Activated CD4-positive, alpha-beta T cell treated with anti-CD3 and anti-CD28 coated beads, Interleukin-2, amount 10 ng/mL, durations not matched to agents 7 days and 5 days (primary cell): ENCODE data around the gene EML4. TPM values are rescaled to one million over a fixed set of nuclear protein-coding genes. Genes with fewer than 3 reads are reported as not detected.
"Not testable (repeated sequence)": the region's sequence is repeated elsewhere in the genome, so short reads cannot be mapped to it uniquely, and the experiment has no call there.

Source experiments
- CTCF ChIA-PET: fragments of 350-600 bp; sonication (Branson Sonifier 250); formaldehyde crosslinking; loops from one replicate; lab custom pipeline; 2021; ENCODE audit warnings: antibody characterized with exemption; lab: Charles Lee
- POLR2A ChIA-PET: fragments of 350-600 bp; sonication (Branson Sonifier 250); formaldehyde crosslinking; loops from one replicate; lab custom pipeline; 2021; ENCODE audit warnings: antibody characterized with exemption; lab: Charles Lee
- DNase-seq: peaks from one replicate; pipeline ENCODE4 v3.0.0-alpha.2; 2020
- H3K27ac Mint-ChIP-seq: one replicate; pipeline ENCODE4 v1.8.0; 2021; ENCODE audit warnings: mild to moderate bottlenecking, moderate library complexity, mixed read lengths
- H3K27me3 Mint-ChIP-seq: one replicate; pipeline ENCODE4 v1.8.0; 2021; ENCODE audit warnings: mixed read lengths
- H3K36me3 Mint-ChIP-seq: one replicate; pipeline ENCODE4 v1.8.0; 2021; ENCODE audit warnings: low read depth, mixed read lengths
- H3K4me1 Mint-ChIP-seq: one replicate; pipeline ENCODE4 v1.8.0; 2021; ENCODE audit warnings: mixed read lengths
- H3K4me3 Mint-ChIP-seq: one replicate; pipeline ENCODE4 v1.8.0; 2021; ENCODE audit warnings: mild to moderate bottlenecking, moderate library complexity, mixed read lengths
- H3K9me3 Mint-ChIP-seq: one replicate; pipeline ENCODE4 v1.8.0; 2021; ENCODE audit warnings: mixed read lengths
- total RNA-seq, 2 experiments: library from RNA; stranded (reverse); gene quantifications; one replicate each; pipeline ENCODE4 v1.2.3, GENCODE V29; 2021

EML4 gene
- total RNA-seq, 2 experiments from 2014 or later, result 93.8 to 99.6 TPM

- H3K27ac Mint-ChIP-seq, result no peak overlapping the region
- H3K4me1 Mint-ChIP-seq, result peaks cover 12% of the 10 kb centered on the region
- H3K4me3 Mint-ChIP-seq, result no peak overlapping the region
- ChIA-PET CTCF (interaction anchor here (1.3 to 2.0 kb wide), 5 partner anchors 13 to 34 kb away, joined by 3 to 7 read pairs (median 4); no protein-coding TSS in a partner anchor), POLR2A (no interaction called here)
- DNase-seq, result no peak
- peaks cover 8% of the 10 kb centered on the region for H3K27me3 Mint-ChIP-seq
- peaks cover 2% of the 10 kb centered on the region for H3K9me3 Mint-ChIP-seq
- H3K36me3 Mint-ChIP-seq, result peaks cover 3% of the 10 kb centered on the region
These were observed 1.7 kb upstream of the EML4 start for GRCh38 chr2:42167458-42167857.

- peak overlapping the region; percentile 23 for H3K4me3 Mint-ChIP-seq
- H3K9me3 Mint-ChIP-seq, result peaks cover 2% of the 10 kb centered on the region
- no peak for DNase-seq
- peaks cover 22% of the 10 kb centered on the region for H3K4me1 Mint-ChIP-seq
- CTCF ChIA-PET, result interaction anchor here (0.5 to 2.0 kb wide), 4 partner anchors 8 to 1363 kb away, joined by 3 to 7 read pairs (median 3); no protein-coding TSS in a partner anchor
- peaks cover 2% of the 10 kb centered on the region for H3K27me3 Mint-ChIP-seq
- POLR2A ChIA-PET, result no interaction called here
- H3K27ac Mint-ChIP-seq, result peak overlapping the region; percentile 61
- peaks cover 8% of the 10 kb centered on the region for H3K36me3 Mint-ChIP-seq
These were observed 574 bp upstream of the EML4 start for GRCh38 chr2:42168459-42169099.

DNA sequence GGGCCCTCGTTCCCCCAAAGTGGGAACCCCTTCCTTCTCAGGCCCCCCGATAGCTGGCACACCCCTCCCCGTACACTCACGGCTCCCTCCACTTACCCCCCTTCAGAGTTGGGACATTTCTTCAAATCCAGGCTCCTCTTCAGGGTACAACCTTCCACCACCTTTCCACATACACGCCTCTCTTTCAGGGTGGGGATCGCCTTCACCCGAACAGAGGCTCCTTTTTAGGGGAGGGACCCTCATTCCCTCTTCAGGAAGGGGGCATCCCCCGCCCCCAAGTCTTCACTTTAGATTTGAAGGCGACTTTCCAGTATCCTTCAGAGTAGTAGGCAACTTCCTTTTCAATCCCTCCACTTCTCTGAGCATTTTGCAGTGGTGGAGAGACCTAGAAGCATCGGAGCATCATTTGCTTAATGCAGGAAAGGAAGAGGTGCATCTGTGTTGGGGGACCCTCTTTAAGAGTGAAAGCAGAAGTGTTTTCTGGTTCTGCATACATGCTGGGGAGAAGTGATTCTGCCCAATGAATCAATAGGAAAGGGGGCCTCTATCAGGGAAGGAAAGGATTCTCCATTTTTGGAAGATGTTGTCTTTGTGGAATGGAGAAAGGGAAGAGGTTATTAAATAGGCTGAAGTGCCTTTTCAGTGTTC is 845 bp downstream of the EML4 start:
- no peak overlapping the region for H3K4me3 Mint-ChIP-seq
- peak; percentile 31 for DNase-seq
- H3K4me1 Mint-ChIP-seq, result peaks cover 28% of the 10 kb centered on the region
- peaks cover 2% of the 10 kb centered on the region for H3K9me3 Mint-ChIP-seq
- ChIA-PET POLR2A (no interaction called here), CTCF (interaction anchor here (0.7 kb wide), 1 partner anchor 14 kb away, joined by 3 read pairs; no protein-coding TSS in a partner anchor)
- no peak overlapping the region for H3K27ac Mint-ChIP-seq
- H3K27me3 Mint-ChIP-seq, result peaks cover 2% of the 10 kb centered on the region
- H3K36me3 Mint-ChIP-seq, result peaks cover 8% of the 10 kb centered on the region

GRCh38 chr2:42170619-42171395 is 1.7 kb downstream of the EML4 start:
- H3K4me3 Mint-ChIP-seq, result no peak overlapping the region
- CTCF ChIA-PET, result interaction anchor here (0.6 to 1.7 kb wide), 6 partner anchors 10 to 82 kb away, joined by 3 to 5 read pairs (median 4); no protein-coding TSS in a partner anchor
- no peaks in the 10 kb centered on the region for H3K9me3 Mint-ChIP-seq
- H3K36me3 Mint-ChIP-seq, result peaks cover 8% of the 10 kb centered on the region
- no peaks in the 10 kb centered on the region for H3K27me3 Mint-ChIP-seq
- no peak overlapping the region for H3K27ac Mint-ChIP-seq
- DNase-seq, result no peak
- H3K4me1 Mint-ChIP-seq, result peaks cover 28% of the 10 kb centered on the region
- POLR2A ChIA-PET, result interaction anchor here (0.6 to 1.3 kb wide), 2 partner anchors 65 to 189 kb away, joined by 4 to 14 read pairs; no protein-coding TSS in a partner anchor

GRCh38 chr2:42171396-42171980 is 2.3 kb downstream of the EML4 start:
- Mint-ChIP-seq H3K9me3 (no peaks in the 10 kb centered on the region), H3K4me1 (peaks cover 35% of the 10 kb centered on the region), H3K27me3 (no peaks in the 10 kb centered on the region), H3K27ac (no peak overlapping the region), H3K4me3 (no peak overlapping the region), H3K36me3 (peaks cover 14% of the 10 kb centered on the region)
- ChIA-PET POLR2A (interaction anchor here (0.6 to 1.3 kb wide), 3 partner anchors 36 to 189 kb away, joined by 4 to 14 read pairs (median 5); no protein-coding TSS in a partner anchor), CTCF (interaction anchor here (0.6 to 1.7 kb wide), 7 partner anchors 11 to 330 kb away, joined by 3 to 5 read pairs (median 4); no protein-coding TSS in a partner anchor)
- DNase-seq, result peak; percentile 41

GRCh38 chr2:42172020-42172419 is 2.9 kb downstream of the EML4 start:
- Mint-ChIP-seq H3K4me1 (peaks cover 38% of the 10 kb centered on the region), H3K9me3 (no peaks in the 10 kb centered on the region), H3K27me3 (no peaks in the 10 kb centered on the region), H3K4me3 (no peak overlapping the region), H3K27ac (no peak overlapping the region), H3K36me3 (peaks cover 16% of the 10 kb centered on the region)
- DNase-seq, result no peak
- CTCF ChIA-PET, result interaction anchor here (0.6 to 1.7 kb wide), 8 partner anchors 11 to 330 kb away, joined by 3 to 5 read pairs (median 4); no protein-coding TSS in a partner anchor
- POLR2A ChIA-PET, result interaction anchor here (0.7 to 1.3 kb wide), 2 partner anchors 36 to 66 kb away, joined by 5 to 14 read pairs; no protein-coding TSS in a partner anchor

- H3K27ac Mint-ChIP-seq, result no peak overlapping the region
- peaks cover 16% of the 10 kb centered on the region for H3K36me3 Mint-ChIP-seq
- no peak for DNase-seq
- POLR2A ChIA-PET, result no interaction called here
- no peaks in the 10 kb centered on the region for H3K27me3 Mint-ChIP-seq
- no peak overlapping the region for H3K4me3 Mint-ChIP-seq
- H3K4me1 Mint-ChIP-seq, result peaks cover 41% of the 10 kb centered on the region
- H3K9me3 Mint-ChIP-seq, result no peaks in the 10 kb centered on the region
- CTCF ChIA-PET, result interaction anchor here (0.7 to 1.7 kb wide), 2 partner anchors 33 to 59 kb away, joined by 3 to 5 read pairs; no protein-coding TSS in a partner anchor
These were observed 3.4 kb downstream of the EML4 start for GRCh38 chr2:42172566-42172965.

DNA sequence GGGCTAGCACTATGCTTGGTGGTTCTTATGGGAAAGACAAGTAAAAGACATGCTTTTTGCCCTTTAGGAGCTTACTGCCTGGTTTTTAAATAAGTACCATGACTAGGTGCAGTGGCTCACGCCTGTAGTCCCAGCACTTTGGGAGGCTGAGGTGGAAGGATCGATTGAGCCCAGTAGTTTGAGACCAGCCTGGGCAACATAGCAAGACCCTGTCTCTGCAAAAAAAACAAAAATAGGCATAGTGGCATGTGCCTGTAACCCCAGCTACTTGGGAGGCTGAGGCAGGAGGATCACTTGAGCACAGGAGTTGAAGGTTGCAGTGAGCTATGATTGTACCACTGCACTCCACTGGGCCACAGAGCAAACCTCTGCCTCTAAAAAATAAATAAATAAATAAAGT is 4.3 kb downstream of the EML4 start:
- not testable (repeated sequence) for H3K9me3 Mint-ChIP-seq, H3K27ac Mint-ChIP-seq, H3K27me3 Mint-ChIP-seq, H3K4me3 Mint-ChIP-seq, DNase-seq
- CTCF ChIA-PET, result interaction anchor here (0.9 to 1.4 kb wide), 3 partner anchors 9 to 17 kb away, joined by 3 read pairs; no protein-coding TSS in a partner anchor
- Mint-ChIP-seq H3K4me1 (peaks cover 46% of the 10 kb centered on the region), H3K36me3 (peaks cover 19% of the 10 kb centered on the region)
- POLR2A ChIA-PET, result interaction anchor here (0.5 kb wide), 1 partner anchor 36 kb away, joined by 3 read pairs; no protein-coding TSS in a partner anchor

GRCh38 chr2:42176992-42177738 is 8.0 kb downstream of the EML4 start:
- H3K36me3 Mint-ChIP-seq, result peaks cover 40% of the 10 kb centered on the region
- ChIA-PET CTCF (no interaction called here), POLR2A (no interaction called here)
- peaks cover 66% of the 10 kb centered on the region for H3K4me1 Mint-ChIP-seq
- H3K4me3 Mint-ChIP-seq, result no peak overlapping the region
- no peaks in the 10 kb centered on the region for H3K27me3 Mint-ChIP-seq
- DNase-seq, result no peak
- H3K9me3 Mint-ChIP-seq, result no peaks in the 10 kb centered on the region
- H3K27ac Mint-ChIP-seq, result no peak overlapping the region

GRCh38 chr2:42178335-42178734 is 9.2 kb downstream of the EML4 start:
- no peak overlapping the region for H3K27ac Mint-ChIP-seq
- H3K27me3 Mint-ChIP-seq, result no peaks in the 10 kb centered on the region
- no peaks in the 10 kb centered on the region for H3K9me3 Mint-ChIP-seq
- peaks cover 65% of the 10 kb centered on the region for H3K4me1 Mint-ChIP-seq
- POLR2A ChIA-PET, result no interaction called here
- no peak for DNase-seq
- CTCF ChIA-PET, result no interaction called here
- no peak overlapping the region for H3K4me3 Mint-ChIP-seq
- H3K36me3 Mint-ChIP-seq, result peaks cover 41% of the 10 kb centered on the region

GRCh38 chr2:42180300-42180699 is 11.1 kb downstream of the EML4 start:
- Mint-ChIP-seq H3K4me3 (no peak overlapping the region), H3K4me1 (peaks cover 65% of the 10 kb centered on the region), H3K9me3 (no peaks in the 10 kb centered on the region), H3K36me3 (peaks cover 40% of the 10 kb centered on the region), H3K27me3 (no peaks in the 10 kb centered on the region), H3K27ac (no peak overlapping the region)
- POLR2A ChIA-PET, result no interaction called here
- CTCF ChIA-PET, result interaction anchor here (1.7 kb wide), 1 partner anchor 43 kb away, joined by 5 read pairs; no protein-coding TSS in a partner anchor
- DNase-seq, result no peak
